T-helper 2 cell treated with Interferon-gamma antibody and Interleukin-4, amounts not matched to agents 5 μg/mL and 100 μg/mL, for 36 hours (primary cell): Measurements from ENCODE around the gene TNNI2.
"Not testable (repeated sequence)": the region's sequence is repeated elsewhere in the genome, so short reads cannot be mapped to it uniquely, and the experiment has no call there.

ENCODE experiments used
- DNase-seq: peaks from one replicate; pipeline ENCODE4 v3.0.0; 2021; ENCODE audit warnings: low spot score
- H3K27ac Mint-ChIP-seq: one replicate; pipeline ENCODE4 v1.8.0; 2021; ENCODE audit warnings: mild to moderate bottlenecking, mixed read lengths
- H3K27me3 Mint-ChIP-seq: one replicate; pipeline ENCODE4 v1.8.0; 2021; ENCODE audit warnings: low read depth, mixed read lengths
- H3K36me3 Mint-ChIP-seq: one replicate; pipeline ENCODE4 v1.8.0; 2021; ENCODE audit warnings: low read depth, mixed read lengths
- H3K4me1 Mint-ChIP-seq: one replicate; pipeline ENCODE4 v1.8.0; 2021; ENCODE audit warnings: low read depth, mixed read lengths
- H3K4me3 Mint-ChIP-seq: one replicate; pipeline ENCODE4 v1.8.0; 2022; ENCODE audit warnings: mild to moderate bottlenecking, moderate library complexity, mixed read lengths
- H3K9me3 Mint-ChIP-seq: one replicate; pipeline ENCODE4 v1.8.0; 2021; ENCODE audit warnings: mixed read lengths

The TNNI2 gene

GRCh38 chr11:1880746-1881441 lies 42.1 kb downstream of the TNNI2 start:
- DNase-seq = no peak

GRCh38 chr11:1881442-1882264 lies 42.9 kb downstream of the TNNI2 start:
- no peaks in the 10 kb centered on the region for H3K9me3 Mint-ChIP-seq
- H3K36me3 Mint-ChIP-seq = peaks cover 2% of the 10 kb centered on the region
- no peak for DNase-seq
- no peaks in the 10 kb centered on the region for H3K27me3 Mint-ChIP-seq
- H3K4me1 Mint-ChIP-seq = peaks cover under 1% of the 10 kb centered on the region
- H3K27ac Mint-ChIP-seq = no peak overlapping the region
- no peak overlapping the region for H3K4me3 Mint-ChIP-seq

More at GRCh38 chr11:1880746-1881441, 42.1 kb downstream of the TNNI2 start:
- no peaks in the 10 kb centered on the region for H3K9me3 Mint-ChIP-seq
- no peaks in the 10 kb centered on the region for H3K27me3 Mint-ChIP-seq
- H3K36me3 Mint-ChIP-seq = peaks cover 2% of the 10 kb centered on the region
- H3K27ac Mint-ChIP-seq = no peak overlapping the region
- no peaks in the 10 kb centered on the region for H3K4me1 Mint-ChIP-seq
- no peak overlapping the region for H3K4me3 Mint-ChIP-seq

- Mint-ChIP-seq H3K36me3 (peaks cover 6% of the 10 kb centered on the region), H3K27me3 (no peaks in the 10 kb centered on the region), H3K4me1 (peaks cover 3% of the 10 kb centered on the region), H3K9me3 (no peaks in the 10 kb centered on the region), H3K27ac (no peak overlapping the region), H3K4me3 (no peak overlapping the region)
- peak; percentile 60 for DNase-seq
These were observed 43.8 kb downstream of the TNNI2 start for GRCh38 chr11:1882265-1883238.

GRCh38 chr11:1883346-1884302 lies 44.8 kb downstream of the TNNI2 start:
- Mint-ChIP-seq H3K36me3 (peaks cover 14% of the 10 kb centered on the region), H3K27ac (no peak overlapping the region), H3K4me3 (no peak overlapping the region), H3K4me1 (peaks cover 10% of the 10 kb centered on the region), H3K9me3 (no peaks in the 10 kb centered on the region), H3K27me3 (no peaks in the 10 kb centered on the region)
- DNase-seq = no peak

- Mint-ChIP-seq H3K27ac (no peak overlapping the region), H3K4me1 (peaks cover 14% of the 10 kb centered on the region), H3K9me3 (no peaks in the 10 kb centered on the region), H3K27me3 (no peaks in the 10 kb centered on the region), H3K36me3 (peaks cover 18% of the 10 kb centered on the region), H3K4me3 (no peak overlapping the region)
- DNase-seq = no peak
These were observed 45.5 kb downstream of the TNNI2 start for GRCh38 chr11:1884303-1884700.

- peaks cover 23% of the 10 kb centered on the region for H3K36me3 Mint-ChIP-seq
- not testable (repeated sequence) for DNase-seq, H3K9me3 Mint-ChIP-seq, H3K4me3 Mint-ChIP-seq, H3K27me3 Mint-ChIP-seq
- H3K4me1 Mint-ChIP-seq = peaks cover 16% of the 10 kb centered on the region
- H3K27ac Mint-ChIP-seq = peak overlapping the region; percentile 53
These were observed 47.8 kb downstream of the TNNI2 start for GRCh38 chr11:1886551-1886950.

- no peak for DNase-seq
- no peak overlapping the region for H3K4me3 Mint-ChIP-seq
- peak overlapping the region; percentile 92 for H3K27ac Mint-ChIP-seq
- peaks cover 30% of the 10 kb centered on the region for H3K36me3 Mint-ChIP-seq
- no peaks in the 10 kb centered on the region for H3K9me3 Mint-ChIP-seq
- H3K27me3 Mint-ChIP-seq = no peaks in the 10 kb centered on the region
- peaks cover 16% of the 10 kb centered on the region for H3K4me1 Mint-ChIP-seq
These were observed 48.9 kb downstream of the TNNI2 start for GRCh38 chr11:1887451-1888346.

- Mint-ChIP-seq H3K36me3 (peaks cover 33% of the 10 kb centered on the region), H3K27ac (peak overlapping the region; percentile 92), H3K27me3 (no peaks in the 10 kb centered on the region), H3K4me3 (peak overlapping the region; percentile 73), H3K4me1 (peaks cover 16% of the 10 kb centered on the region), H3K9me3 (no peaks in the 10 kb centered on the region)
- no peak for DNase-seq
These were observed 49.6 kb downstream of the TNNI2 start for GRCh38 chr11:1888347-1888753.

GRCh38 chr11:1888811-1889210 lies 50.0 kb downstream of the TNNI2 start:
- Mint-ChIP-seq H3K4me3 (peak overlapping the region; percentile 73), H3K4me1 (peaks cover 20% of the 10 kb centered on the region), H3K9me3 (no peaks in the 10 kb centered on the region), H3K36me3 (peaks cover 38% of the 10 kb centered on the region), H3K27ac (peak overlapping the region; percentile 92), H3K27me3 (no peaks in the 10 kb centered on the region)
- no peak for DNase-seq

GRCh38 chr11:1889224-1889930 lies 50.6 kb downstream of the TNNI2 start:
- Mint-ChIP-seq H3K27ac (peak overlapping the region; percentile 92), H3K9me3 (no peaks in the 10 kb centered on the region), H3K4me1 (peaks cover 20% of the 10 kb centered on the region), H3K27me3 (no peaks in the 10 kb centered on the region), H3K4me3 (peak overlapping the region; percentile 73), H3K36me3 (peaks cover 38% of the 10 kb centered on the region)
- DNase-seq = peak; percentile 72

- no peaks in the 10 kb centered on the region for H3K27me3 Mint-ChIP-seq
- H3K4me1 Mint-ChIP-seq = peaks cover 20% of the 10 kb centered on the region
- no peaks in the 10 kb centered on the region for H3K9me3 Mint-ChIP-seq
- H3K4me3 Mint-ChIP-seq = peak overlapping the region; percentile 73
- no peak for DNase-seq
- peaks cover 38% of the 10 kb centered on the region for H3K36me3 Mint-ChIP-seq
- H3K27ac Mint-ChIP-seq = peak overlapping the region; percentile 67
These were observed 51.4 kb downstream of the TNNI2 start for GRCh38 chr11:1889941-1890855.
